ENCODE measurements around the gene RNU5D-1.
A peak's percentile ranks its signal among the peaks of the same experiment; 100 is the strongest.
"Not testable (repeated sequence)": the region's sequence is repeated elsewhere in the genome, so short reads cannot be mapped to it uniquely, and the experiment has no call there.

RNU5D-1 gene

GRCh38 chr1:44738953-44739306 lies 8.0 kb upstream of the RNU5D-1 start:
- TF ChIP-seq ZNF580 (tag by site-specific recombination; IDR thresholded peaks at IDR 0.05): 0 out of 2 replicates have a peak, but pooled peaks have one; percentile 14
- Histone ChIP-seq H3K27ac (ENCODE audit: extremely low read depth, low read depth, low read length) (peak overlapping the region; percentile 78; the same call in 1 of the 2 replicates), H3K4me3 (ENCODE audit: low read depth, low read length) (peak overlapping the region; percentile 66), H3K36me3 (ENCODE audit: control insufficient read depth in 2 of 2, insufficient read depth in 1 of 2, low read length in 2 of 2) (peaks cover 20 to 29% of the 10 kb centered on the region in 2 experiments)
- CTCF ChIA-PET: interaction anchor here (3.4 kb wide), 1 partner anchor 7 kb away, joined by 19 read pairs; the partner anchor contains the start of gene RNU5D-1
- not testable (repeated sequence) for H3K9me3 ChIP-seq (ENCODE audit: control insufficient read depth, insufficient read depth, low read depth, low read length); H3K4me1 ChIP-seq (ENCODE audit: control insufficient read depth, insufficient read depth, low read length)
- POLR2A ChIA-PET: interaction anchor here (0.6 to 2.3 kb wide), 4 partner anchors 8 to 37 kb away, joined by 3 to 15 read pairs (median 6); partner anchors contain the start of genes RNU5D-1 and RPS8

- ChIA-PET POLR2A (interaction anchor here (0.6 kb wide), 1 partner anchor 9 kb away, joined by 6 read pairs; no protein-coding TSS in a partner anchor), CTCF (interaction anchor here (0.6 to 0.7 kb wide), 2 partner anchors 54 to 174 kb away, joined by 3 to 4 read pairs; no protein-coding TSS in a partner anchor)
Measured at GRCh38 chr1:44735992-44736391, 5.0 kb upstream of the RNU5D-1 start.

GRCh38 chr1:44733784-44734183 lies 2.8 kb upstream of the RNU5D-1 start:
- H3K4me1 ChIP-seq (ENCODE audit: control insufficient read depth, insufficient read depth, low read length): no peaks in the 10 kb centered on the region
- TF ChIP-seq ZNF121 (tag by site-specific recombination; IDR thresholded peaks at IDR 0.05): no peak
- TF ChIP-seq ZNF560 (tag by site-specific recombination; IDR thresholded peaks at IDR 0.05; ENCODE audit: borderline replicate concordance): no peak
- 0 out of 2 replicates have a peak, but pooled peaks have one; percentile 48 for TF ChIP-seq SCRT2 (tag by site-specific recombination; IDR thresholded peaks at IDR 0.05)
- TF ChIP-seq PRDM10 (tag by site-specific recombination; IDR thresholded peaks at IDR 0.05): peak; percentile 86
- ChIA-PET POLR2A (interaction anchor here (5.2 kb wide), 1 partner anchor 13 kb away, joined by 102 read pairs; no protein-coding TSS in a partner anchor), CTCF (interaction anchor here (0.7 to 7.9 kb wide), 4 partner anchors 15 to 1465 kb away, joined by 3 to 87 read pairs (median 4); partner anchors contain the start of gene POMGNT1)
- no peaks in the 10 kb centered on the region for H3K9me3 ChIP-seq (ENCODE audit: control insufficient read depth, insufficient read depth, low read depth, low read length)
- H3K27ac ChIP-seq (ENCODE audit: extremely low read depth, low read depth, low read length): no peak overlapping the region
- no peak overlapping the region for H3K4me3 ChIP-seq (ENCODE audit: low read depth, low read length)
- no peaks in the 10 kb centered on the region for H3K36me3 ChIP-seq (ENCODE audit: control insufficient read depth in 2 of 2, insufficient read depth in 1 of 2, low read length in 2 of 2)

More at GRCh38 chr1:44735992-44736391, 5.0 kb upstream of the RNU5D-1 start:
- Histone ChIP-seq H3K4me1 (ENCODE audit: control insufficient read depth, insufficient read depth, low read length) (peaks cover 3% of the 10 kb centered on the region; the same call in 1 of the 2 replicates), H3K9me3 (ENCODE audit: control insufficient read depth, insufficient read depth, low read depth, low read length) (no peaks in the 10 kb centered on the region), H3K36me3 (ENCODE audit: control insufficient read depth in 2 of 2, insufficient read depth in 1 of 2, low read length in 2 of 2) (peaks cover 2 to 3% of the 10 kb centered on the region in 2 experiments; a peak in 2 of 3 replicates), H3K27ac (ENCODE audit: extremely low read depth, low read depth, low read length) (no peak overlapping the region), H3K4me3 (ENCODE audit: low read depth, low read length) (no peak overlapping the region)
- TF ChIP-seq ZNF707 (tag by site-specific recombination; IDR thresholded peaks at IDR 0.05): no peak
- TF ChIP-seq ZNF514 (tag by site-specific recombination; IDR thresholded peaks at IDR 0.05): no peak
- TF ChIP-seq ZNF10 (tag by site-specific recombination; IDR thresholded peaks at IDR 0.05): no peak
- no peak for TF ChIP-seq ZBTB17 (tag by site-specific recombination; IDR thresholded peaks at IDR 0.05)
- no peak for TF ChIP-seq ZNF521 (tag by site-specific recombination; IDR thresholded peaks at IDR 0.05)
- TF ChIP-seq ZNF391 (tag by site-specific recombination; IDR thresholded peaks at IDR 0.05; ENCODE audit: borderline replicate concordance, low read depth): no peak
- no peak for TF ChIP-seq ZNF23 (tag by site-specific recombination; IDR thresholded peaks at IDR 0.05; ENCODE audit: borderline replicate concordance)
- no peak for TF ChIP-seq PRDM2 (tag by site-specific recombination; IDR thresholded peaks at IDR 0.05; ENCODE audit: borderline replicate concordance)
- no peak for TF ChIP-seq EGR2 (tag by site-specific recombination; IDR thresholded peaks at IDR 0.05; ENCODE audit: low read depth)
- TF ChIP-seq YY1 (tag by site-specific recombination; IDR thresholded peaks at IDR 0.05): no peak
- TF ChIP-seq ZNF266 (tag by site-specific recombination; IDR thresholded peaks at IDR 0.05; ENCODE audit: low read depth): no peak
- TF ChIP-seq REPIN1 (tag by site-specific recombination; IDR thresholded peaks at IDR 0.05; ENCODE audit: low read depth): no peak
- TF ChIP-seq ZNF529 (tag by site-specific recombination; IDR thresholded peaks at IDR 0.05; ENCODE audit: insufficient replicate concordance): no peak
- TF ChIP-seq ZNF394 (tag by site-specific recombination; IDR thresholded peaks at IDR 0.05; ENCODE audit: borderline replicate concordance): no peak
- TF ChIP-seq ZNF76 (tag by site-specific recombination; IDR thresholded peaks at IDR 0.05; ENCODE audit: borderline replicate concordance, low read depth): no peak
